Osteoblast (primary cell): ENCODE results near the gene ELN. TPM values are rescaled to one million over a fixed set of nuclear protein-coding genes. Genes with fewer than 3 reads are reported as not detected.
A peak's percentile ranks its signal among the peaks of the same experiment; 100 is the strongest.

Experiments
- DNase-seq: peaks from one replicate; pipeline ENCODE4 v3.0.0; 2011; ENCODE audit warnings: low spot score, mixed read lengths; ENCODE audit not compliant: insufficient read length; ENCODE audit errors: missing footprints
- H2AFZ ChIP-seq: 2 replicates; pipeline ENCODE4 v1.6.0; 2011; ENCODE audit warnings: mild to moderate bottlenecking, low read length
- H3K27ac ChIP-seq: 2 replicates; pipeline ENCODE4 v1.5.1; 2011; ENCODE audit warnings: mild to moderate bottlenecking, low read depth, low read length, moderate library complexity
- H3K27me3 ChIP-seq: 2 replicates; pipeline ENCODE4 v1.6.0; 2012; ENCODE audit warnings: mild to moderate bottlenecking, control low read depth, inconsistent platforms, low read length, moderate library complexity; ENCODE audit not compliant: insufficient read depth
- H3K36me3 ChIP-seq: 2 replicates; pipeline ENCODE4 v1.5.1; 2011; ENCODE audit warnings: mild to moderate bottlenecking, low read length, control low read depth, moderate library complexity; ENCODE audit not compliant: insufficient read depth
- H3K4me1 ChIP-seq: 2 replicates; pipeline ENCODE4 v1.5.1; 2011; ENCODE audit warnings: mild to moderate bottlenecking, low read length, control low read depth, moderate library complexity; ENCODE audit not compliant: insufficient read depth
- H3K4me2 ChIP-seq: 2 replicates; pipeline ENCODE4 v1.6.0; 2011; ENCODE audit warnings: mild to moderate bottlenecking, low read length; ENCODE audit not compliant: insufficient read depth
- H3K4me3 ChIP-seq: fragments of 200-600 bp; sonication (generic); 3 replicates; pipeline ENCODE4 v1.5.1; 2012; ENCODE audit warnings: mild to moderate bottlenecking, low read length, inconsistent platforms; ENCODE audit not compliant: insufficient read depth
- H3K79me2 ChIP-seq: 2 replicates; pipeline ENCODE4 v1.6.0; 2012; ENCODE audit warnings: mild to moderate bottlenecking, low read length, control low read depth, inconsistent platforms; ENCODE audit not compliant: insufficient read depth
- H3K9me3 ChIP-seq: 2 replicates; pipeline ENCODE4 v1.5.1; 2011; ENCODE audit warnings: low read depth, low read length, control low read depth
- H4K20me1 ChIP-seq: 2 replicates; pipeline ENCODE4 v1.6.0; 2012; ENCODE audit warnings: mild to moderate bottlenecking, low read length, control low read depth; ENCODE audit not compliant: insufficient read depth
- CTCF ChIP-seq: IDR thresholded peaks from 2 replicates; pipeline ENCODE4 v1.5.1; 2011; ENCODE audit warnings: mild to moderate bottlenecking, low read depth, low read length, moderate library complexity; ENCODE audit errors: extremely low read depth
- total RNA-seq: library from RNA; depleted of rRNA; stranded (reverse); fragments of >200 nt; gene quantifications from 2 replicates; pipeline ENCODE4 v1.2.3, GENCODE V29; 2012

Gene ELN
- total RNA-seq, 1 donor: 69.1 TPM

- peak; percentile 77 for DNase-seq
- peaks cover 9% of the 10 kb centered on the region for H3K4me1 ChIP-seq
- no peak for TF ChIP-seq CTCF
These were observed 29.4 kb downstream of the ELN start for GRCh38 chr7:74057216-74057925.

DNA sequence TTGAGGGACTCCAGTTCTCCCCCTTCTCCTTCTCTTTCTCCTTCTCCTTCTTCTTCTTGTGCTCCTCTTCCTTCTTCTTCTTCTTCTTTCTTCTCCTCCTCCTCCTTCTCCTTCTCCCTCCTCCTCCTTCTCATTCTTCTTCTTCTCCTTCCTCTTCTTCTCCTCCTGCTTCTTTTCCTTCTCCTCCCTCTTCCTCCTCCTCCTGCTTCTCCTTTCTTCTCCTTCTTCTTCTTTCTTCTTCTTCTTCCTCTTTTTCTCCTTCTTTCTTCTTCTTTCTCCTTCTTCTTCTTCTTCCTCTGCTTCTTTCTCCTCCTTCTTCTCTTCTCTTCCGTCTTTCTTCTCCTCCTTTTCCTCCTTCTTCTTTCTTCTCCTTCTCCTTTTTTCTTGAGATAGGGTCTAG, 30.0 kb downstream of the ELN start:
- no peak for DNase-seq
- no peak overlapping the region for H3K4me3 ChIP-seq
- H3K4me1 ChIP-seq: peaks cover 9% of the 10 kb centered on the region
- no peak overlapping the region for H3K27ac ChIP-seq
- H3K79me2 ChIP-seq: no peaks in the 10 kb centered on the region
- no peaks in the 10 kb centered on the region for H4K20me1 ChIP-seq
- no peaks in the 10 kb centered on the region for H3K9me3 ChIP-seq
- H3K4me2 ChIP-seq: no peak overlapping the region
- no peak for TF ChIP-seq CTCF
- no peaks in the 10 kb centered on the region for H3K36me3 ChIP-seq
- no peaks in the 10 kb centered on the region for H3K27me3 ChIP-seq
- H2AFZ ChIP-seq: no peak overlapping the region

More at GRCh38 chr7:74057216-74057925, 29.4 kb downstream of the ELN start:
- Histone ChIP-seq H4K20me1 (no peaks in the 10 kb centered on the region), H3K27ac (no peak overlapping the region), H3K79me2 (no peaks in the 10 kb centered on the region), H3K4me3 (no peak overlapping the region), H3K27me3 (no peaks in the 10 kb centered on the region), H3K9me3 (no peaks in the 10 kb centered on the region), H3K36me3 (no peaks in the 10 kb centered on the region), H2AFZ (no peak overlapping the region), H3K4me2 (no peak overlapping the region)

DNA sequence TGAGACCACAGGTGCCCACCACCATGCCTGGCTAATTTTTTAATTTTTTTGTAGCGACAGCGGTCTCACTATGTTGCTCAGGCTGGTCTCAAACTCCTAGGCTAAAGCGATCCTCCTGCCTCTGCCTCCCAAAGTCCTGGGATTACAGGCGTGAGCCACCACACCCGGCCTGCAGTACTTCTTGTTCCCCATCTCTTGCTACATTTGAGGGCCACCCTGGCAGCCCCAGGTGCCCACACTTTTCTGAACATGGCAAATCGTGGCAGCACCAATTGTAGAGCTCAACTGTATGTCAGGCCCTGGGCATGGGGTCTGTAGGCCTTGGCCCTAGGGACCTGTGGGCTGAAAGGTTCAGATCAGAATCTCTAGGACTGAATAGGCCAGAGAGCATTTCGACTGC, 30.5 kb downstream of the ELN start:
- peak; percentile 38 for DNase-seq
- no peaks in the 10 kb centered on the region for H4K20me1 ChIP-seq
- no peak overlapping the region for H2AFZ ChIP-seq
- no peaks in the 10 kb centered on the region for H3K9me3 ChIP-seq
- TF ChIP-seq CTCF: no peak
- H3K27ac ChIP-seq: no peak overlapping the region
- no peaks in the 10 kb centered on the region for H3K36me3 ChIP-seq
- peaks cover 9% of the 10 kb centered on the region for H3K4me1 ChIP-seq
- H3K4me2 ChIP-seq: no peak overlapping the region
- H3K4me3 ChIP-seq: no peak overlapping the region
- H3K79me2 ChIP-seq: no peaks in the 10 kb centered on the region
- no peaks in the 10 kb centered on the region for H3K27me3 ChIP-seq

- H3K4me3 ChIP-seq: no peak overlapping the region
- H3K9me3 ChIP-seq: no peaks in the 10 kb centered on the region
- TF ChIP-seq CTCF: no peak
- H4K20me1 ChIP-seq: no peaks in the 10 kb centered on the region
- H3K27me3 ChIP-seq: no peaks in the 10 kb centered on the region
- no peak overlapping the region for H2AFZ ChIP-seq
- no peak overlapping the region for H3K4me2 ChIP-seq
- DNase-seq: peak; percentile 29
- peaks cover 9% of the 10 kb centered on the region for H3K4me1 ChIP-seq
- H3K79me2 ChIP-seq: no peaks in the 10 kb centered on the region
- no peaks in the 10 kb centered on the region for H3K36me3 ChIP-seq
- H3K27ac ChIP-seq: no peak overlapping the region
These were observed 31.1 kb downstream of the ELN start for GRCh38 chr7:74059037-74059436.
